NCI-H1930 (cell line): Measurements from ENCODE around the gene ODAD3.
"Not testable (repeated sequence)": the region's sequence is repeated elsewhere in the genome, so short reads cannot be mapped to it uniquely, and the experiment has no call there.

Experiments
- DNase-seq, 2 experiments: peaks; one replicate each; lab custom pipeline; 2025; lab: John Stamatoyannopoulos, UW

The ODAD3 gene

DNA sequence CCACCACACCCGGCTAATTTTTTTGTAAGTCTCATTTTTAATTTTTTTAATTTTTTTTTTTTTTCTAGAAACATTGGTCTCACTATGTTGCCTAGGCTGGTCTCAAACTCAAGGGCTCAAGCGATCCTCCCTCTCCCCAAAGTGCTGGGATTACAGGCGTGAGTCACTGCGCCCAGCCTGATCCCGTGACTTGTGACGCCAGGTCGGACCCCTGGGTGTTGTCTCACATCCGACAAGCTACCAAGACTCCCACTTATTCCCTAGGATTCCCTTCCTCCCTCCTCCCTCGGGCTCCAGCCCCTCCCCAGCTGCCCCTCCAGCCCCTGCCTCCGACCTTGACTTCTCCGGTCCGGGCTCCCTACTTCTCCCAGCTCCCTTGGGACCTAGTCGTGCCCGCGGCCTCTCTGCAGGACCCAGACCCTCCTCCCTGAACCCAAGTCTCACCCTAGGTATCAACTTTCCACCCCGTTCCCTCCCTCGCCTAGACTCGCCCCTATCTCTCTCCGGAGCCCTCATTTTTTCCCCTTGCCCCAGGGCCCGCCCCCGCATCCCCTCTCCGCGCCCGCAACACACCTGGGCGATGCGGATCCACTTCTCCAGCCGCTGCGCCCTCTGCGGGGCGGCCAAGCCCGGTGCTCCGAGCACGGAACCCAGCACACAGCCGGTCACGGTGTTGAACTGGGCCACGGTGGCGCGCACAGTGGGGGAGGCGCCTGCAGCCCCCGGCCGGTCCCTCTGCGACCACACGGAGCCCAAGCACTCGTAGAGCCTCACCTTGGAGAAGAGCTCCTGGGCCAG lies 28.9 kb downstream of the ODAD3 start:
- DNase-seq: no peak

- DNase-seq: no peak
Measured at GRCh38 chr19:11404588-11405222, 30.2 kb downstream of the ODAD3 start.

DNA sequence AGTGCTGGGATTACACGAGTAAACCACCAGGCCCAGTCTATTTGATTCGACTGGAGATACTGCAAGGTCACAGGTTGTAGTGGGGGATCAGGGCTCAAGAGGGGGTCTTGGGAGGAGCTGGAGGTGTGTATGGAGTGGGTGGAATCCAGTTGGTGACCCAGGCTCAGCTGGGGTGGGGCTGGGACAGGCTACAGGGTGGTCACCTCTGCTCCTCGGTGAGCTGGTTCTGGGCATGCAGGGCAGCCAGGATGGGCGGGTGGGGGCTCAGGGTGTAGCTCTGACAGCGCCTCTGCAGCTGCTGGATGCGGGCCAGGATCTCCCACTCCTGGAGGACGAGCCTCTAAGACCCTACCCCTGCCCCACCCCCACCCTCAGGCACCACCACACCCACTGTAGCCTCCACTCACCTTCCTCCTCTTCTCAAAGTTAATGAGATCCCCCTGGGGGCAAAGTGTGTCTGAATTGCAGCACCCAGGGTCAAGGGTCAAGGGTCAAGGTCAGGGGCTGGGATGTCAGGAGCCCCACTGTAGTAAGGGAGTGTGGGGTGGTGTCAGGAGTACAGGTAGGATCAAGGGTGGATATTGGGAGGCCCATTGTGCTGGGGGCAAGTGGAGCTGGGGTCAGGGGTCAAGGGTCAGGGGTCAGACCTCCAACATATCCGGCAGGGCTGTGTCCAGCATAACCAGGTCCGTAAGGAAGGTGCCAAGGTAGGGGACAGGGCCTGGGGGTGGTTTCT lies 32.9 kb downstream of the ODAD3 start:
- DNase-seq: no peak

GRCh38 chr19:11400798-11401197 lies 34.1 kb downstream of the ODAD3 start:
- DNase-seq: no peak

DNA sequence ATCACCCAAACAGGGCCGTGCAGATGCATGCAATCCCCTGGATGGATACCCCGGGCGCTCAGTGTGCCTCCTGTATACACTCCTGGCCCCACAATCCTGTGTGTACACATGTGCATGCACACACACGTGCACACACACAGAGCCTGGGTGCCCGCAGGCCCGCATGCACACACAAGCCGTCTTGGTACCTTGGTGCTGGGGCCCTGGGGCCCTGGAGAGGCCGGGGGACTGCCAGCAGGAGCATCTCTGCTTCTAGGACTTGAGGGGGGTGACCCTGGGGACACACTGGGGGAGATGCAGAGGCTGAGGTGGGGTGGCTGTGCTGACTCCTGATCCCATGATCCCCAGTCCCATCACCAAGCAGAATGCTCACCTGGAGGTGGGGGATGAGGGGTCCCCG lies 35.3 kb downstream of the ODAD3 start:
- DNase-seq: no peak

DNA sequence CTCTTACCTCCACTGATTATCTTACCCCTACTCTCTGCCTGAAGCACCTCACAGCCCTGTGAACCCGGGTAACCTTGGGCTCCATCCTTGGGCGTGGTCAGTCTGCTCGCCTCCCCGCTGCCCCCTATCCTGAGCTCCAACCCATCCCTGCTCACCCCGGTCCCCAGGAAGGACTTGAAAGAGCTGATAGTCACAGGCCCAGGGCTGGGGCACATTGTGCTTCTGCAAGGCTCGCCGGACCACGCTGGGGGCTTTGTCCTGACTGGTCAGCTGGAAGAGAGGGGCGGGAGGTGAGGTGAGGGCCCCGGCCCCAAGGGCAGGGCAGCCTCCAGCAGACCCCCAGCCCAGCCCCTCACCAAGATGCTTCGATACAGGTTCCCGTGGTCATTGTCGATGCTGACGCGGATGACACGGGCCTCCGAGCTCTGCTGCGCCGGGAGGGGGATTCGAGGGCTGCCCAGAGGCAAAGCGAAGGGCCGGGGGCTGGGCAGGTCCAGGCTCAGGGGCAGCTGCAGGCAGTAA lies 37.8 kb downstream of the ODAD3 start:
- no peak for DNase-seq

GRCh38 chr19:11390933-11391680 lies 43.8 kb downstream of the ODAD3 start:
- DNase-seq: no peak

- no peak for DNase-seq
Measured at GRCh38 chr19:11390359-11390758, 44.6 kb downstream of the ODAD3 start.

GRCh38 chr19:11387162-11388034 lies 47.5 kb downstream of the ODAD3 start:
- no peak for DNase-seq

DNA sequence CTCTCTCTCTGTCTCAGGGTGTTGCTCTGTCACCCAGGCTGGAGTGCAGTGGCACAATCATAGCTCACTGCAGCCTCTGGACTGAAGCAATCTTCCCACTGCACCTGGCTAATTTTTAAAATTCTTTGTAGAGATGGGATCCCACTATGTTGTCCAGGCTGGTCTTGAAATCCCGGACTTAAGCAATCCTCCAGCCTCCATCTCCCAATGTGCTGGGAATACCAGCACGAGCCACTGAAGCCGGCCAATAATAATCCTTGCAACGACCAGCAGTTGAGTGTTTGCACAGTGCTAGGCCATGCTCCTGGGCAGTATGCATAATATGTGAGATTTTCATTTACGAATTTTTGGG lies 50.2 kb downstream of the ODAD3 start:
- no peak for DNase-seq

DNA sequence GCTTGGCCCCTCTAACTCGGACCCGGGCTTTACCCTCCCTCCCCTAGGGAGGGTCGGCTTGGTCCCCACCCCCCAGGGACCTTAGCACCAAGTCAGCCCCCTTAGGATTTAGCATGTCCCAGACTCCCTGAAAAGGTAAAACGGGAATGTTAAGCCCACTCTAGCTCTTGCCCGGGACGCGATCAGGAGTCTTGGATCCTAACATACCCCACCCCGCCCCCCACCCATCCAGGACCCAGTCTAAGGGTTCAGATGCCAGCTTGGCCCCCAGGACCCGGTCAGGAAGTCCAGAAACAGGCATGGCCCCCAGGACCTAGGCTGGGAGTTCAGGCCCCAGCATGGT lies 51.2 kb downstream of the ODAD3 start:
- no peak for DNase-seq

GRCh38 chr19:11382898-11383705 lies 51.8 kb downstream of the ODAD3 start:
- peak; percentile 26 to 33 for DNase-seq

GRCh38 chr19:11380653-11381537 lies 54.0 kb downstream of the ODAD3 start:
- peak; percentile 77 to 81 for DNase-seq

DNA sequence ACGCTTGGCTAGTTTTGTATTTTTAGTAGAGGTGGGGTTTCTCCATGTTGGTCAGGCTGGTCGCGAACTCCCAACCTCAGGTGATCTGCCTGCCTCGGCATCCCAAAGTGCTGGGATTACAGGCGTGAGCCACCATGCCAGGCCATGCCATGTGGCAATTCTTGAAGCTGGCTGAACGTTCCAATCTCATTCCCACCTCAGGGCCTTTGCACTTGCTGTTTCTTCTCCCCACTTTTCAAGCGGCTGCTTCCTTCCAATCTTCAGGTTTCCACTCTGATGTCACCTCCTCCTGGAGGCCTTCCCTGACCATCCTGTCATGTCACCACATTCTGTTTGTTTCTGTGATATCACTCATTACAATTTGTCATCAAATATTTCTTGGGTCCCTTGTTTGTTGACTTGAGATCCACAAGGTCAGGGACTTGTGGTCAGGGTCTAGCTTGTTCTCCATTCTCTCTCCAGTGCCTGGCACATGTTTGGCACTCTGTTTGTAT lies 55.0 kb downstream of the ODAD3 start:
- no peak for DNase-seq

- DNase-seq: not testable (repeated sequence)
Measured at GRCh38 chr19:11379269-11379845, 55.6 kb downstream of the ODAD3 start.

DNA sequence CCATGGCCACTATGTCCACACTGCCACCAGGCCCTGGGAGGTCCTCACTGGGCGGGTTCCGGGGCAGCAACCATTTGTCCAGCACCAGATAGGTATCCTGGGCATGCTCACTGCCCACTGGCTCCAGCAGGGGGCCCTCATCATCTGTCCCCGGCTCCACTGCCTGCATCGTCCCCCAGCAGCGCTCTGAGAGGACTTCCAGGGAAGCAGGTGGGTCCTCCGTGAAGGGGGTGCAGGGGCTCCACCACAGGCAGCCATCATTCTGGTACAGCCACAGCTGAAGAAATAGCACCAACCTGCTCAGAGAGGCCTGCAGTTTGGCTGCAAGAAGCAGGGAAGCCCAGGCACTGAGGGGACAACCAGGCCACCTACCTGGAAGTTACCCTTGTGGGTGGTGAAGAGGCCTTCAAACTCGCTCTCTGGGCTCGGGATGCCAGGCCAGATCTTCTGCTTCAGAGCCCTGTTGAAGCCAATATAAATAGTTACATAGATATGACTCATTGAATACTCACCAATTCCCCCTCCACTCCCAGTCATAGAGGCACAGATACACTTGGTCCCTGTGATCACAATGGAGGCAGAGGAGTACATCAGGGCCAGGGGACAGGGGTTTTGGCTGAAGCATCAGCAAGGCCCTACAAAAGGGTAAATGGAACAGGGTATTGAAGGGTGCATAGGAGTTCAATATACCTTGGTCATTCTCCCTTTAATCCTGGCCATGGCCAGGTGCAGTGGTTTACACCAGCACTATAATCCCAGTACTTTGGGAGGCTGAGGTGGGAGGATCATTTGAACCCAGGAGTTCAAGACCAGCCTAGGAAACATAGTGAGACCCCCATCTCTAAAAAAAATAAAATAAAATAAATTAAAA lies 56.4 kb downstream of the ODAD3 start:
- DNase-seq: peak in 1 of 2 experiments; percentile 48

GRCh38 chr19:11377756-11378155 lies 57.2 kb downstream of the ODAD3 start:
- DNase-seq: no peak

DNA sequence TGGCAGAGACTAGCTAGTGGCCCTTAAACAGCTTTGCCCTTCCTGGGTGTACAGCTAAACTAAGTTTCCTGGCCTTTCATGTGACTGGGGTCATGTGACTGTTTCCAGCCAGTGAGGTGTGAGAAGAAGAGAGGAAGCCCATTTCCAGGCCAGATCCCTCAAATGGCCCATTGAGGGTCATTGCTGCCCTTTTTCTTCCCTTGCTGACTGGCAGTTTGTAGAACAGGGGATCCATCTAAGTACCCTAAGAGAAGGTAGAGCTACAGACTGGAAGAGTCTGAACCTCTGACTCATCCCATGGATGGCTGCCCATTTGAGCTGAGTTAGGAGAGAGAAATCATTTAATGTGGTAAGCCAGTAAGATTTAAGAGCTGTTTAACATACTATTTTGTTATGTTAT lies 57.7 kb downstream of the ODAD3 start:
- no peak for DNase-seq
